Ascending aorta (tissue), 2 donors: ENCODE data around the gene GULP1. TPM values are rescaled to one million over a fixed set of nuclear protein-coding genes. Genes with fewer than 3 reads are reported as not detected.

Source experiments
- DNase-seq, 2 donors: peaks; one replicate each; pipeline ENCODE4 v3.0.0-alpha.2; 2019; ENCODE audit warnings: low spot score in 2 of 2
- H3K27ac ChIP-seq, 2 donors: fragments of 200-600 bp; sonication (generic); one replicate each; pipeline ENCODE4 v1.5.1; 2016 to 2017; ENCODE audit warnings: mild to moderate bottlenecking in 1 of 2
- H3K27me3 ChIP-seq: fragments of 200-600 bp; sonication (generic); one replicate; pipeline ENCODE4 v1.5.1; 2017
- H3K36me3 ChIP-seq, 2 donors: fragments of 200-600 bp; sonication (generic); one replicate each; pipeline ENCODE4 v1.5.1; 2016
- H3K4me1 ChIP-seq, 2 donors: fragments of 200-600 bp; sonication (generic); one replicate each; pipeline ENCODE4 v1.5.1; 2016 to 2017; ENCODE audit warnings: mild to moderate bottlenecking in 1 of 2
- H3K4me3 ChIP-seq, 2 donors: fragments of 200-600 bp; sonication (generic); one replicate each; pipeline ENCODE4 v1.5.1; 2016 to 2017; ENCODE audit warnings: mild to moderate bottlenecking in 1 of 2
- H3K9me3 ChIP-seq, 2 donors: fragments of 200-600 bp; sonication (generic); one replicate each; pipeline ENCODE4 v1.5.1; 2016
- CTCF ChIP-seq, 3 experiments: fragments of 200-600 bp in 2 of 3; fragments of 450-650 bp in 1 of 3; sonication (generic) in 2 of 3; IDR thresholded peaks; one replicate each; pipeline ENCODE4 v1.5.1; 2016 to 2019; ENCODE audit warnings: antibody characterized with exemption in 3 of 3, mild to moderate bottlenecking in 1 of 3, moderate library complexity in 1 of 3
- intact Hi-C: fragments of 100-400 bp; cut with DNase I; formaldehyde crosslinking; loops from one replicate; pipeline ENCODE4 v1.15.1; 2023
- total RNA-seq: library from RNA; depleted of rRNA; stranded (reverse); fragments of >200 nt; gene quantifications from one replicate; pipeline ENCODE4 v1.1.0, GENCODE V29; 2016

GULP1 gene
- total RNA-seq, 1 donor from 2014 or later: 67.8 TPM

DNA sequence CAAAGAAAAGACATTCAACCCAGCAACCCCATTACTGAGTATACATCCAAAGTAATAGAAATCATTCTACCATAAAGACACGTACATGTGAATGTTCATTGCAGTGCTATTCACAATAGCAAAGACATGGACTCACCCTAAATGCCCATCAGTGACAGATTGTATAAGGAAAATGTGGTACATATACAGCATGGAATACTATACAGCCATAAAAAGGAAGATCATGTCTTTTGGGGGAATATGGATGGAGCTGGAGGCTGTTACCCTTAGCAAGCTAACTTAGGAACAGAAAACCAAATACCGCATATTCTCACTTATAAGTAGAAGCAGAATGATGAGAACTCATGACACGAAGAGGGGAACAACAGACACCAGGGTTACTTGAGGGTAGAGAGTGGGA, 145.9 kb downstream of the GULP1 start:
- H3K27ac ChIP-seq: no peak overlapping the region
- intact Hi-C loops: no loop called here
- H3K4me3 ChIP-seq: no peak overlapping the region
- no peaks in the 10 kb centered on the region for H3K36me3 ChIP-seq
- H3K4me1 ChIP-seq: no peaks in the 10 kb centered on the region
- TF ChIP-seq CTCF (IDR thresholded peaks at IDR 0.05): no peak
- H3K27me3 ChIP-seq: no peaks in the 10 kb centered on the region
- H3K9me3 ChIP-seq: no peaks in the 10 kb centered on the region
- no peak for DNase-seq

GRCh38 chr2:188439986-188440385, 148.3 kb downstream of the GULP1 start:
- peaks cover 0 to 5% of the 10 kb centered on the region in 2 donors for H3K4me1 ChIP-seq
- no peak for TF ChIP-seq CTCF (IDR thresholded peaks at IDR 0.05)
- intact Hi-C loops: no loop called here
- DNase-seq: no peak
- no peaks in the 10 kb centered on the region for H3K36me3 ChIP-seq
- H3K27me3 ChIP-seq: no peaks in the 10 kb centered on the region
- no peak overlapping the region for H3K4me3 ChIP-seq
- H3K9me3 ChIP-seq: no peaks in the 10 kb centered on the region
- no peak overlapping the region for H3K27ac ChIP-seq

GRCh38 chr2:188440849-188441248, 149.2 kb downstream of the GULP1 start:
- TF ChIP-seq CTCF (IDR thresholded peaks at IDR 0.05): no peak
- Histone ChIP-seq H3K36me3 (no peaks in the 10 kb centered on the region), H3K4me1 (peaks cover 0 to 5% of the 10 kb centered on the region in 2 donors), H3K27ac (no peak overlapping the region), H3K4me3 (no peak overlapping the region), H3K9me3 (no peaks in the 10 kb centered on the region), H3K27me3 (no peaks in the 10 kb centered on the region)
- no peak for DNase-seq
- intact Hi-C loops: no loop called here

GRCh38 chr2:188441288-188441947, 149.7 kb downstream of the GULP1 start:
- Histone ChIP-seq H3K4me1 (peaks cover 0 to 5% of the 10 kb centered on the region in 2 donors), H3K27ac (no peak overlapping the region), H3K4me3 (no peak overlapping the region), H3K27me3 (no peaks in the 10 kb centered on the region), H3K36me3 (no peaks in the 10 kb centered on the region), H3K9me3 (no peaks in the 10 kb centered on the region)
- DNase-seq: no peak
- intact Hi-C loops: no loop called here
- no peak for TF ChIP-seq CTCF (IDR thresholded peaks at IDR 0.05)

- DNase-seq: no peak
- TF ChIP-seq CTCF (IDR thresholded peaks at IDR 0.05): no peak
- intact Hi-C loops: no loop called here
- Histone ChIP-seq H3K27me3 (no peaks in the 10 kb centered on the region), H3K27ac (no peak overlapping the region), H3K4me1 (peaks cover 0 to 9% of the 10 kb centered on the region in 2 donors), H3K36me3 (no peaks in the 10 kb centered on the region), H3K4me3 (no peak overlapping the region), H3K9me3 (no peaks in the 10 kb centered on the region)
Observed at GRCh38 chr2:188443207-188443606, 151.5 kb downstream of the GULP1 start.
